HG02610 (cell line): ENCODE measurements around the gene EML6.

Source experiments
- ATAC-seq: cut with Tn5 transposase; IDR thresholded peaks from one replicate; pipeline ENCODE4 v1.9.1; 2021; ENCODE audit warnings: mild to moderate bottlenecking, moderate library complexity; ENCODE audit not compliant: unreplicated experiment

The EML6 gene

DNA sequence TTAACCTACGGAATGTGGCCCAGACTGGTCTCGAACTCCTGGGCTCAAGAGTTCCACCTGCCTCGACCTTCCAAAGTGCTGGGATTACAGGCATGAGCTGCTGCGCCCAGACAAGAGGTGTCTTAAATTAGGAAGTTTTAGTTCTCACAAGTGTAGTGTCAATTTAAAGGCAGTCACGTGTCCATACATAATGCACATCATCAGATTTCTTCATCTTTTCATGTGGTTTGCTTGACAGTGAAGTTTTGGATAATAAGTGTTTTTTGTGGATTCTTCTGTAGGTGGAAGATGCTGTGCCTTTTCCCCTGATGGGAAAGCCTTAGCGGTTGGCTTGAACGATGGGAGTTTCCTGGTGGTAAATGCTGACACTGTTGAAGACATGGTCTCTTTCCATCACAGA is 179.3 kb downstream of the EML6 start:
- ATAC-seq: no peak

DNA sequence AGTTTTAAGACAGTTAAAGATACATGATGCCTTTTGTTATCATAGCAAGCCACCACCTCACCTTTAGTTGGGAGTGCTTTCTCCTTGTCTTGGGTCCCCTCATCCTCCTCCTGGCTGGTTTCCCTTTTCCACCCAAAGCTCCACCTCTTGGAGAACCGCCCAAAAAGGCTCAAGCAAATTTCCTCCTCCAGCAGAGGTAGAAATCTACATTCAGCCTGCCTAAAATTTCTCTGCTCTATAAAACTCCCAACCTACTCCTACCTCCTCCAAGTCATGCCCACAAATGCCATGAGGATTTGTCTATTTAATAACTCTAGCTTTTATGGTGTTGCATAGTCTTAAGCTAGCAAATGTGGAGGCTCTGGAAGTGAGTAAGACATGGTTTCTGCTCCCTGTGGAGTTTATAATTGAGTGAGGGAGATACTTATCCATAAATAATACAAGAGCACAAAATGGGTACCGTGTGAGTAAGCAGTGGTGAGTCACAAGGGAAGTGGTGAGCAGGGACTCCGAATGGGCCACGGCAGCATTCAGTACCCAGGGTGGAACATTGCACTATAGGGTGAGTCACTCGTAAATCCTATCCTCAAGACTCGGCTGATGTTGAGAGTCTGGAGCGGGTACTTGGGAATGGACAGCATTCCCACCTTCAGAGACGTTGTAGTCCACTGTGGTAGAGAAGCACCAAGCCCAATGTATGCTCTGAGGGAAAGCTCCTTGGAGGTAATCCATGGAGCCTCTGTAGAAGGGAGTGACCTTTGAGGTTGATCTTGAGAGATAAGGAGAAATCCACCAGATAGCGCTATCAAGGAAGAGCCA is 180.5 kb downstream of the EML6 start:
- peak; percentile 57 for ATAC-seq

DNA sequence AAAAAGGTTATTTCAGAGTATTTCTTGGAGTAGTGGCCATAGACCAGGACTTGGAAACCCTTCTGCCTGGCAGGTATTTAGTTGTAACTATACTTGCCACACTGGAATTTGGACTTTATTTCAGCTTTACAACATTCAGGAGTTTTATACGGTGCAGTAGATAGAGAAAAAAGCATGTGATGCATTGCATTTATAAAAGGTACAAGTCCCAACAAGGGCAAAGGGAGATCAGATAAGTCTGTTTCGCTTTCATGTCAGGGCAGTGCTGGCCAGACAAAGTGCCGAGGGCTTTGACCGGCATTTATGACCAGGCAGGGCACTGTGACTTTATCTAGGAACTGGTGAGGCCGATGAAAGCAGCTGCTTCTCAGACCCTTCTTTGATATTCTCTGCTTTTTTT is 181.4 kb downstream of the EML6 start:
- ATAC-seq: no peak

DNA sequence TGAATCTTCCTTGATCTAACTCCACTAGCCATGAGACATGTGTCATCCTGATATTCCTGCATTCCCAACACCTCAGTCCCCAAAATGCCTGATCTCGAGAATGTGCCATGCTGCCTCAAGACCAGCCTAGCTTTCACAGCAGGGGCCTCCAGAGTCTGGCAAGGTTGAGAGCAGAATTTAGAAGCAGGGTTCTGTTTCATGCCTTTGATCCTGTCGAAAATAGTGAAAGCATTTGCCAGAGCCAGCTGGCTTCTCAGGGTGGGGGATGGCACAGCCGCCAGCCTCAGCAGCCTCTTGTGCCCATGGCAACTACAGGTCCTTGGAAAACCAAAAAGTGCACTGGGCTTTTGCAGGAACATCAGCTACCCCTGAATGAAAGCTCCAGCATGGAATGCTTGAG is 183.3 kb downstream of the EML6 start:
- ATAC-seq: no peak

DNA sequence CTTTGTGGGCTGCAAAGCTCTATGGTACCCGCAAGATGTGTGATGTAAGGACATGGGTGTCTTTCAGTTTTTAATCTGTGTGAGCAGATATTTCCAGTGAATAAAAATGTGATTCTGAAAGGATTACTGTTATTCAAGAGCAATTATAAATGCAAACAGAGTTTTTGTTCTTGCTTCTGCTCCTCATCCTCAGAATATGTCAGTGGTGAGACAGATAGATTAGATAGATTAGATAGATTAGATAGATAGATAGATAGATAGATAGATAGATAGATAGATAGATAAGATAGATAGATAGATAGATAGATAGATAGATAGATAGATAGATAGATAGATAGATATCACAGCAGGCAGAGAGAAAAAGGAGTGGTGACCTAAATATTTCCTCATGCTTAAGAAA is 184.2 kb downstream of the EML6 start:
- no peak for ATAC-seq

- no peak for ATAC-seq
These were observed 185.1 kb downstream of the EML6 start for GRCh38 chr2:54908591-54908990.

DNA sequence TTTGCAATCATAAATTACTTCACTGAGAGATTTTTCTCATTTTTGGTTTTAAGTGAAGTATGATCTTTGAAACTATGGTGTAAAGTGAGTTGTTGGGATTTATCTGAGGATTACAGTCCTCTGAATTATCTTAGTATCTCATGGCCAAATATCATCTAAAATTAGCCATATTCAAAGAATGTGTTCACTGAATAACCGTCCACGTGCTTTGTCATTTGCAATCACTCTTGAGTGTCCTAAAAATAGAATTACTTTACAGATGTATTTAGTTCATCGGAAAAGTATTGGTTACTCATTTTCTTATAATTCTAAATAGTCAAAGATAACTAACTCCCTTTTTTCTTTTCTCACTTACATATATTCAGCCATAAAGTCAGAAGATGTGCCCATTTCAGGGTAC is 185.5 kb downstream of the EML6 start:
- ATAC-seq: no peak

DNA sequence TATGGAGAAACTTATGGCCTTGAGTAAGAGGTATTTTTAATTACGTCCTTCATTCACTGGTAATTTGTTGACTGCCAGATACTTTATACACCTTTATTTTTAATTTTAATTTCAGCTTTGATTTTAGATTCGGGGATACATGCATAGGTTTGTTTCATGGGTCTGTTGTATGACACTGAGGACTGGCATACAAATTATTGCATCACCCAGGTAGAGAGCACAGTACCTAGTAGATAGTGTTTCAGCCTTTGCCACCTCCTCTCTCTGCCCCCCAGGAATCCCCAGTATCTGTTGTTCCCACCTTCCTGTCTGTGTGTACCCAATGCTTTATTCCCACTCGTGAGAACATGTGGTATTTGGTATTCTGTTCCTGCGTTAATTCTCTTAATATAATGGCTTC is 188.8 kb downstream of the EML6 start:
- ATAC-seq: no peak

DNA sequence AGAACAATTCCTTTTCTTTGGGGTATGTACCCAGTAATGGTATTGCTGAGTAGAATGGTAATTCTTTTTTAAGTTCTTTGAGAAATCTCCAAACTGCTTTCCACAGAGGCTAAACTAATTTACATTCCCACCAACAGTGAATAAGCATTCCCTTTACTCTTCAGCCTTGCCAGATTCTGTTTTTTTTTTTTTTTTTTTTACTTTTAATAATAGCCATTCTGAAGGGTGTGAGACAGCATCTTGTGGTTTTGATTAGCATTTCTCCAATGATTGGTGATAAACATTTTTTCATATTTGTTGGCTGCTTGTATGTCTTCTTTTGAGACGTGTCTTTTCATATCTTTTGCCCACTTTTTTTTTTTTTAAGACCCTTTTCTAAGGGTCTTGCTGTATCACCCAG is 189.4 kb downstream of the EML6 start:
- ATAC-seq: no peak

DNA sequence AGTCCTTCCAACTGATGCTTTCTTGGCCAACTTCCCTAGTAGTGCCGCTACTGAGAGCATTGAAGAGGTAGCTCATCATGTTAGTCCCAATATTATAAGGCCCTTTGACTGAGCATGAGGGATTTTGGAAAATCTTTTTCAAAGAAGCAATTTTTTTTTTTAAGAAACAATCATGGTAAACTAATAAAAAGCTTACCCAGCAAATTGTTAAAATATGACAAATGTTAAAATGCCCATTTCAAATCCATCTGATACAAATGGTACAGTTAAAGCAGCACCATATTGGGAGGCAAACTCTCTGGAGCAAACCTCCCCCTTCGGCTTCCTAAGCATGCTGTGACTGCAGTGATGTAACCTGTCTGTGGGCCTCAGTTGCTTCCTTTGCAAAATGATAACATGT is 191.2 kb downstream of the EML6 start:
- ATAC-seq: no peak

- no peak for ATAC-seq
These were observed 191.6 kb downstream of the EML6 start for GRCh38 chr2:54915101-54915500.

GRCh38 chr2:54916637-54917036 is 193.2 kb downstream of the EML6 start:
- ATAC-seq: no peak

DNA sequence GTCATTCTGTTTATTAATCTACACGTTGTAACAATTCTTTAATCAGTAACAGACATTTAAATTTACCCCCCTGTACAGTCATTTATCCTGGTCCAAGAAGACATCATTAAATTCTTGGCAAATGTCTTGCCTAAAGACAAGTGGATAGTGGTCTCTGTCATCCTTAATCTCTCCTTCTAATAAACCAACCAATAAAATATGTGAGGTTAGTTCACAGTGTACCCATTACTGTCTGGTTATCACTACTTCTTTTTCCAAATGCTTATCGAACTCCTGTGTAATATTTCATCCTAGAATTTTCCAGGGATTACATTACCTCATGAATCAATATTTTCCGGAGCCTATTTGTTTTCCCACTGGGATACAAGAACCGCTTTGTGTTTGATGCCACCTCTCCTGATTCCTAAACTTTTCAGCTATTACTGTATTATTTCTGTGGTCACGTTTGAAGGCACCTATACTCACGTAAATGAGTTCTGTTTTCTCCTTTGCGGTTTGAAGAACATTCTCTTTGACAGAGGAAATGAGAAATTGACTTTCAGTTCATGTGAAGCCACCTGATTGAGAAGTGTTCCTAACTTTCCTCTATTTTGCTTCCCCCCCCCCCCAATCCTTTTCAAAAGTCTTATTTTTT is 195.3 kb downstream of the EML6 start:
- ATAC-seq: no peak

GRCh38 chr2:54920660-54921059 is 197.2 kb downstream of the EML6 start:
- ATAC-seq: no peak

DNA sequence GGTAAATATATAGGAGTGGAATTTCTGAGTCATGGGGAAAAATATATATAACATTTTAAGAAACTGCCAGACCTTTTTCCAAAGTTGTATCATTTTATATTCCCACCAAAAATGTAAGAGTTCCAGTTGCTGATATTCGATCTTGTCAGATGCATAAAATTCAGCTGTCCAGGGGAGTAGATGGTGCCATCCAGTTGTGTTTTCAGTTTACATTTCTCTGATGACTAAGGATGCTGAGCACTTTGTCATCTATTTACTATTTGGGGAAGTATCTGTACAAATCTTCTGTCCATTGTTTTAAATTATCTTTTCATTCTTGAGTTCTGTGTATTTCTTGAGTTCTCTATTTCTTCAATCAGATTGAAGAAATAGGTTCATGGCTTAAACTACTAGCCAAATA is 200.7 kb downstream of the EML6 start:
- no peak for ATAC-seq

- ATAC-seq: no peak
These were observed 201.6 kb downstream of the EML6 start for GRCh38 chr2:54925022-54925421.

GRCh38 chr2:54927085-54927750 is 203.8 kb downstream of the EML6 start:
- no peak for ATAC-seq

DNA sequence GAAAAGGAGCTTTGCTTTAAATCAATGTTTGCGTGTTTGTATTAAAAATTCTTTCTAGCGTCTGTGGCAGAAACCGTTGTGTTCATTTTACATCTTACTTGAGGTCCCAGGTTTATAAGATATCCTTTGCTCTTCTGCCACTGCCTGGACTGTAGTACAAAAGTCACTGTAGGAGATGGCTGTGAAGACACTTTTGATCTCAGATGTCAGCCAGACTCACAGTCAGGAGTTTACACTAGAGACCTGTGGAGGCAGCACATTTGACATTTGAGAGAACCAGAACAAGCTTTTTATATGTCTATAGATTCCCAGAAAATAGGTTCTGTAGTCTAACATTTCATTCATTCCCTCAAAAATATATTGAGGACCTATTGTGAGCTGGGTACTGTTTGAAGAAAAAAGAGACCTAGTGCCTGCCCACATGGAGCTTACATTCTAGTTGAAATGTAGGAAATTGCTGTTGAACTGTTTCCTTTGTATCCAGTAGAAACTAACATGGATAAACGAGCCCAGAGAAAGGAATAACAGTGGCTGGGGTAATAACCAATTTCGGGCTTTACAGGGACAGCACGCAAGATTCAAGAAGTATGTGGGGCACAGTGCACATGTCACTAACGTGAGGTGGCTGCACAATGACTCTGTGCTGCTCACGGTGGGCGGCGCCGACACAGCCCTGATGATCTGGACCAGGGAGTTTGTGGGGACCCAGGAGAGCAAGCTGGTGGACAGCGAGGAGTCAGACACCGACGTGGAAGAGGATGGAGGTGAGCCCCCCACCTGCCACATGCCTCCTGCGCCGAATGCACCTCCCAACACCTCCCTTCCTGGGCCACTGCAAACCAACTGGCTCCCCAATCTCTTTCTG is 204.5 kb downstream of the EML6 start:
- ATAC-seq: no peak

- no peak for ATAC-seq
These were observed 205.3 kb downstream of the EML6 start for GRCh38 chr2:54928719-54929118.

GRCh38 chr2:54931473-54931872 is 208.0 kb downstream of the EML6 start:
- no peak for ATAC-seq

DNA sequence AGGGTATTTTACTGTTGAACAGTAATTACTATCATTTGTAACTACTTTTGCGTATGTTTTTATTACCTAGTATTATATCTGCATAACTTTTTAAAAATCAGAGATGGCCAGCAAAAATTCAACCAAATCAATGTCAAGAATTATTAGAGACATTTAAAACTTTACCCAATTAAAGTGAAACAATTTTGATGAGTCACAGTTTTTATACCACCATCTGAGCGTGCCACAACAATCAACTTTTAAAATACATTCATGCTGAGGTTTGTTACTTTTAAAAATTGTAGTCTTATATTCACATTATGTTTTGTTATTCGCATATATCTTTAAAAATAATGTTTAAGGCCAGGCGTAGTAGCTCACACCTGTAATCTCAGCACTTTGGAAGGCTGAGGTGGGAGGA is 211.9 kb downstream of the EML6 start:
- ATAC-seq: no peak
